GM19351 (cell line): ENCODE measurements around the gene TSPAN7.

Source experiments
- ATAC-seq: cut with Tn5 transposase; IDR thresholded peaks from one replicate; pipeline ENCODE4 v1.9.1; 2021; ENCODE audit warnings: mild to moderate bottlenecking, moderate library complexity; ENCODE audit not compliant: unreplicated experiment

Gene TSPAN7, protein sequence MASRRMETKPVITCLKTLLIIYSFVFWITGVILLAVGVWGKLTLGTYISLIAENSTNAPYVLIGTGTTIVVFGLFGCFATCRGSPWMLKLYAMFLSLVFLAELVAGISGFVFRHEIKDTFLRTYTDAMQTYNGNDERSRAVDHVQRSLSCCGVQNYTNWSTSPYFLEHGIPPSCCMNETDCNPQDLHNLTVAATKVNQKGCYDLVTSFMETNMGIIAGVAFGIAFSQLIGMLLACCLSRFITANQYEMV

DNA sequence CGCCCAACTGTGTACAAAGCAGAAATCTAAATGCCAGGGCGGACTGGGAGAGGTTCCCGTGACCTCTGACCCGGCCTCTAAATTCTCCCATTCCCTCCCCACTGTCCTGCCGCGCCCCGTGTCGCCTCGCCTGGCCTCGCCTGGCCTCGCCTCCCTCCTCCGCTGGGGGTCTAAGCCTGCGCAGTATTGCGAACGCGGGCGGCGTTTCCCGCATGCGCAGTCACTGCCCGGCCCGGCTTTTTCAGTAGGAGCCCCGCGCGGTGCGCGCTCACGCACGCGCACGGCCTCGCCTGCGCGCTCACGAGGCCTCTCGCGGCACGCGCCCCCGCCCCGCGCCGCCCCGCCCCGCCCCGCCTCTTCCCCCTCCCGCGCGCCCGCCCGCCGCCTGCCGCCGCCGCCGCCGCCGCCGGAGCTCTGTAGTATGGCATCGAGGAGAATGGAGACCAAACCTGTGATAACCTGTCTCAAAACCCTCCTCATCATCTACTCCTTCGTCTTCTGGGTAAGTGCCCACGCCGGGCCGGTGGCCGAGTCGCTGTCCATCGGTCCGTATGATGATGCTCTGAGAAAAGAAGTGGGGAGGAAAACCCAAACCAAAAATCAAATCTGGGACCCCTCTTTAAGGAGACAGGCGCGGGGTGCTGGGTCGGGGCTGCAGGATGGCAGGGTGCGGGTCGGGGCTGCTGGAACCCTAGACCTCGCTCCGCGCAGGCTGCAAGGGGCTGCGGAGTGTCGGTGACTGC lies at the start of gene TSPAN7:
TSS of gene TSPAN7 (plus strand) at position 417 of the 743 bp plus-strand sequence. CDS start at position 422, 5 bp downstream.
- ATAC-seq = peak; percentile 87

DNA sequence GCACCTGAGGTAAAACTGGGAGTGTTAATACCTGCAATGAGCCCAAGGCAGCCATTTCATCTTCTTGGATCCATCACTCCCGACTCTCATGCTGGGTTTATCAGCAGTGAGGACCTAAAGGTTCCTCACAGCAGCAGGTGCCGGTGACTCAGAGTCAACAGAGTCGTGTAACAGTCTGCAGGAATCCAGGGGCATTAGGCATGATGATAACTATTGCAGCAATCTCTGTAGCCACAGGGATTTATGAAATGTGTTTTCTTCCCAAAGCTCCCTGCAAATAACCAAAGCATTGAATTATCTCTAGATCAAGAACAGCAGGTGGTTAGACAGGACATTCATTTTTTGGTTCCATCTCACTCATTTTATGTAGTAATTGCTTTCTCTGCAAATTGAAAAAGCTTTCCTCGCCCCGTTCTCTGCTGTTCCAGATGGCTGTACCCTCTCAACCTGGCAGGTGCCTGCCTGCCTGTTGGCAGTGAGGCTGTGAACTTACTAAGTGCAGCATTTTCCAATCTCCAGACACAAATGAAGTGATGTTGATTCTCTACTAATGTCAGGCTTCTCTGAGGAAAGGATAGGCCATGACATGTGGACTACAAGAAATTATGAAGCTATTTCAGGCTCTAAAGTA lies 48.1 kb upstream of the TSPAN7 start:
- no peak for ATAC-seq

GRCh38 chrX:38514016-38514854 lies 47.1 kb upstream of the TSPAN7 start:
- no peak for ATAC-seq

- ATAC-seq = no peak
Observed at GRCh38 chrX:38515291-38515690, 46.1 kb upstream of the TSPAN7 start.

DNA sequence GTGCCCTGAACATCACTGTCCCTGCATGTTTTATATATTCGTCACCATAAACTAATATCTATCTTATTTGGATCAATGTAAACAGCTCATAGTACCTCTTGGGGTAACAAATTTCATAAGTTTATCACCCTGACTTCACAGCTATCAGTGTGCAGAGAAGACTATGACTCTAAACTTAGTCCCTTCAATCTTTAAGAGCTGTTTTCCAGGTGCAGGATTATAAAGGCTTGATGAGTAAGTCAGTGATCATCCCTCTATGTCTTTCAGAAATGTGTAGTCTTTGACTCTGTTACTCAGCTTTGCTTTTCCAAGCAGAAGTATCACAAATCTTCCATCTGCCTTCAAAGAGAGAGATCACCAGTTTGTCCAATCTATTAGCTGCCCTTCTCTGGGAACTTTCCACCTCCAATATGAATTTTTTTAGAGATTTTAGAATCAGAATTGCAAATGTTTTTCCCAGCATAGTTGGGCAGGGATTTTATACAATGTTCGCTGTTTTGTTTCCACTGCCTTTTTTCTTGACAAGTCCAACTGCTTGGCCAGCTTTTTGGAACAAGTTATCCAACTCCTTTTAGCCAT lies 45.1 kb upstream of the TSPAN7 start:
- no peak for ATAC-seq

DNA sequence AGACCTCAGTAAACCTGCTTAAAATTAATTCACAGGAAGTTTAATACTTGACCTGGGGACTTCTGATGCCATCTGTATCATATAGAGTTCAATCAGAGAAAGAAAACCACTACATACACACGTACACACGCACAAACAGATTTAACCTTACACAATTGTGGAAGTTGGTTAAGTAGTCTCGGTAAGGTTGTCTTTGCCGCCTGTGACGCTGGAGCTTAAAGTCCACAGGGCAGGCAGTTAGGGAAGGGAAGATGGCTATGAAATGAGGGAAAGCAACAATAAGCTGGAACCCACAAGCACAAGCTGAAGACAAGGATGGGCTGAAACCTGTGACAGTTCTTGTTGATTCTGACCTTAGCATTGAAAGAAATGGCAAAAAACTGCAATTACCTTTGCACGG lies 41.7 kb upstream of the TSPAN7 start:
- no peak for ATAC-seq

- no peak for ATAC-seq
Observed at GRCh38 chrX:38538134-38538533, 23.2 kb upstream of the TSPAN7 start.

- ATAC-seq = no peak
Observed at GRCh38 chrX:38539748-38540147, 21.6 kb upstream of the TSPAN7 start.

- ATAC-seq = no peak
Observed at GRCh38 chrX:38548508-38548907, 12.8 kb upstream of the TSPAN7 start.

DNA sequence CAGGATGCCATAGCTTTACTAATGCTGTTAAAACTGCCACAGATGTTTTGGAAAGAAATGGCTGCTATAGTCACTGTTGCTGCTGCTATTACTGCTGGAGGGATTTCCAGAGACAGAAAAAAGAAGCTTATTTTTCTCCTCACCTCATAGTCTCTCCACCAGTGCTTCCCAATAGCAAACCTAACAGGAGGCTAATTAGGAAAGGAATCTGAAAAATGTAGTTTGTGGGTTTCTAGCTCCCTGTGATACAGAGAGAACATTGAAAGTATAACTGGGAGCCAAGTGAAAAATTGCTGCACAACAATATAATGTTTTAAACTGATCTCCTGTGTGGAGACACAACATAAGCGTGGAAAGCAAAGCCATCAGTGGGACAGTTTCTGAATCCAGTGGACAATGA lies 8.6 kb upstream of the TSPAN7 start:
- no peak for ATAC-seq

DNA sequence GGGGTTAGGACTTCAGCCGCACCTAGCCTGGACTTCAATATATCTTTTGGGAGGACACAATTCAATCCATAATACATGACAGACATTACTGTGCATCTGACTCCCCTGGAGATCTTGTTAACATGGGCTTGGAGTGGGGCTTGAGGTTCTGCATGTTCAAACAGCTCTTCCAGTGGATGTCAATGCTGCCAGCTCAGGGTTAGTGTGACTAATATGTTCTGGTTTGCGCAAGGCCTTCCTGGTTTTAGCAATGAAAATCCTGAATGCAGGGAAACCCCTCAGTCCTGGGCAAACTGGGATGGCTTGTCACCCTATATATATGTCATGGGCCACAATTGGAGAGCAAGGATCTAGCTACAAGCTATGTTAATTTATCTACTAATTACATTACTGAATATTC lies 2.7 kb upstream of the TSPAN7 start:
- ATAC-seq = no peak

GRCh38 chrX:38560776-38561125 lies 591 bp upstream of the TSPAN7 start:
- no peak for ATAC-seq

GRCh38 chrX:38561951-38562719 lies 793 bp downstream of the TSPAN7 start:
- ATAC-seq = no peak

GRCh38 chrX:38563030-38563429 lies 1.7 kb downstream of the TSPAN7 start:
- ATAC-seq = no peak

DNA sequence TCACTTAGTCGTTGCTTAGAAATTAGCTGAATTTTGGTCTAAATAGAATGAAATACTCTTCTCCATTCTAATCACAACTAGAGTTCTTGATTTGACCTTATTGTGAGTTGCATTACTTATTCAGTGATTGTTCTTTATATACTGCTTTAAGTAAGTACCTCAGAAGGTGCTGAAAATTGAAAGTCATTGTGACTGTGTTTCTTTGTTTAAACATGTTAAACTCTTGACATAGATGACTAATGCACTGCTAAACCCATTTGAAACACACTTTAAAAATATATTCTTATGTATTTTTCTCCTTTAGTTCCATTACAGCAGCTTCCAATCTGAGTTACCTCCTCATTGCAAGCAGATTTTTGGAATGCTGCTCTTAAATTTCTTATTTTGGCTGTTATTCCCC lies 9.1 kb downstream of the TSPAN7 start:
- no peak for ATAC-seq

- ATAC-seq = no peak
Observed at GRCh38 chrX:38571058-38571457, 9.7 kb downstream of the TSPAN7 start.

DNA sequence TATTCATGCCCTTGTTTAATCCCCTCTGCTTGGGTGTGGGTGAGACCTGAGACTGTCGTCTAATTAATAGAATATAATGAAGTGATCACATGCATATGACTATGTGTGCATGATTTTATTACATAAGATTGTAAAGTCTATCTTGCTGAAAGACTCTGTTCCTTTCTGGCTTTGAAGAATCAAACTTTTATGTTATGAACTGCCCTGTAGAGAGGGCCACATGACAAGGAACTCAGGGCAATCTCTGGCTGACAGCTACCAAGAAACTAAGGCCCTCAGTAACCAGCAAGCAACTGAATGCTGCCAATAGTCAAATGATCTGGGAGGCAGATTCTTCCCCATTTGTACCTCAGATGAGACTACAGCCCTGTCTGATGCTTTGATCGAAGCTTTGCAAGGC lies 13.5 kb downstream of the TSPAN7 start:
- ATAC-seq = no peak

DNA sequence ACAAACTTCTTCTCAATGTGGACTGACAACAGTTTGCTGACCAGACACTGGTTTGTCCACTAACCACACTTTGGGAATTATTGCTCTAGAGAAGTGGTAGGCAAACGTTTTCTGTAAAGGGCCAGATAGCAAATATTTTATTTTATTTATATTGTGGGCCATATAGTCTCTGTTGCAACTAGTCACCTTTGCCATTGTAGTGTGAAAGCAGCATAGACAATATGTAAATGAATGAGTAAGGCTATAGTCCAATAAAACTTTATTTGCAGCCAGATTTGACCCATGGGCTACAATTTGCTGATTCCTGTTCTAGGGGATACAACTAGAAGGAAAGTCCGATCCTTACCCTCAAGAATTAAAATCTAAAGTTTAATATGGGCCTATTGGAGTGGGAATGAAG lies 14.5 kb downstream of the TSPAN7 start:
- ATAC-seq = no peak

- ATAC-seq = no peak
Observed at GRCh38 chrX:38577738-38578137, 16.4 kb downstream of the TSPAN7 start.

GRCh38 chrX:38578167-38578566 lies 16.8 kb downstream of the TSPAN7 start:
- ATAC-seq = no peak
